Measurements from ENCODE around the gene KAT6B. TPM values are rescaled to one million over a fixed set of nuclear protein-coding genes. Genes with fewer than 3 reads are reported as not detected.
A peak's percentile ranks its signal among the peaks of the same experiment; 100 is the strongest.

KAT6B gene
- total RNA-seq, 8 experiments from 2014 or later: 13.2 to 52.3 (median 20.8) TPM

DNA sequence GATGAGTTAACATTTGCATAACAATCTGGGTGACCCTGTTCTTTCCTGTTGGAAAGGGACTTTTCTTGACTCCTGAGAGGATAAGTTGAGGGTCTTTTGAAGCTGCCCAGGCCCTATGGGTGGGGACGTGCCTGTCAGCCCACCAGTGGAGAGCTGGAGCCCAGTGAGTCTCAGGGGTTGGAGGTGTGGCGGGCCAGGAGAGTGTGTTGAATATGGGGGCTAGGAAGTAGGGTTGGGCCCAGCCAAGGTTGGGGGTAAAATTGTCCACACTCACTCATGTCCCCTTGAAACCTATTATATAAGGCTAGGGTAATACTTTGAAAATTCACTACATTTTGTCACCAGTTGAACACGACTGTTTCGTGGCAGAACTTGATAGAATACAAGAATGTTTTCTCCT lies 17.9 kb upstream of the KAT6B start:
- Histone ChIP-seq H3K4me3 (no peak overlapping the region), H3K4me1 (replicated peaks in 1 of 2) (no peaks in the 10 kb centered on the region), H3K27ac (no peak overlapping the region)
- no peak for ATAC-seq (replicated peaks in 6 of 8)
- WGBS, 10 experiments: 33 to 100% (median 87%) methylated on average over 2 to 4 of the region's 4 CpGs; no CpG with 5 or more reads in 1 of the 10 experiments
- in situ Hi-C loops (cut with MboI; ENCODE audit: low pct_unique_long_range_greater_than_20kb in 2 of 9, low sequenced_read_pairs in 9 of 9, unreplicated experiment in 9 of 9): loop anchor here in 1 of 9 experiments (25.0 kb wide), 1 partner anchor 546 kb away; no protein-coding TSS in a partner anchor

GRCh38 chr10:74810087-74810486 lies 16.3 kb upstream of the KAT6B start:
- ATAC-seq (replicated peaks in 6 of 8): no peak
- 50 to 100% (median 95%) methylated on average over 1 to 2 of the region's 2 CpGs; no CpG with 5 or more reads in 1 of the 10 experiments for WGBS, 10 experiments
- Histone ChIP-seq H3K4me3 (no peak overlapping the region), H3K27ac (no peak overlapping the region), H3K4me1 (replicated peaks in 1 of 2) (no peaks in the 10 kb centered on the region)
- in situ Hi-C loops (cut with MboI; ENCODE audit: low pct_unique_long_range_greater_than_20kb in 2 of 9, low sequenced_read_pairs in 9 of 9, unreplicated experiment in 9 of 9): loop anchor here in 1 of 9 experiments (25.0 kb wide), 1 partner anchor 548 kb away; no protein-coding TSS in a partner anchor

GRCh38 chr10:74813381-74814259 lies 12.8 kb upstream of the KAT6B start:
- in situ Hi-C loops (cut with MboI; ENCODE audit: low pct_unique_long_range_greater_than_20kb in 2 of 9, low sequenced_read_pairs in 9 of 9, unreplicated experiment in 9 of 9): loop anchor here in 1 of 9 experiments (25.0 kb wide), 1 partner anchor 551 kb away; no protein-coding TSS in a partner anchor
- no peak overlapping the region for H3K27ac ChIP-seq
- no peaks in the 10 kb centered on the region for H3K4me1 ChIP-seq (replicated peaks in 1 of 2)
- WGBS, 10 experiments: 31 to 79% (median 53%) methylated on average over 7 to 17 of the region's 53 CpGs; no CpG with 5 or more reads in 5 of the 10 experiments
- ATAC-seq (replicated peaks in 6 of 8): no peak
- no peak overlapping the region for H3K4me3 ChIP-seq

GRCh38 chr10:74814797-74815196 lies 11.6 kb upstream of the KAT6B start:
- no peak for ATAC-seq (replicated peaks in 6 of 8)
- H3K4me1 ChIP-seq (replicated peaks in 1 of 2): no peaks in the 10 kb centered on the region
- no peak overlapping the region for H3K4me3 ChIP-seq
- no peak overlapping the region for H3K27ac ChIP-seq
- in situ Hi-C loops (cut with MboI; ENCODE audit: low pct_unique_long_range_greater_than_20kb in 2 of 9, low sequenced_read_pairs in 9 of 9, unreplicated experiment in 9 of 9): loop anchor here in 1 of 9 experiments (25.0 kb wide), 1 partner anchor 552 kb away; no protein-coding TSS in a partner anchor

DNA sequence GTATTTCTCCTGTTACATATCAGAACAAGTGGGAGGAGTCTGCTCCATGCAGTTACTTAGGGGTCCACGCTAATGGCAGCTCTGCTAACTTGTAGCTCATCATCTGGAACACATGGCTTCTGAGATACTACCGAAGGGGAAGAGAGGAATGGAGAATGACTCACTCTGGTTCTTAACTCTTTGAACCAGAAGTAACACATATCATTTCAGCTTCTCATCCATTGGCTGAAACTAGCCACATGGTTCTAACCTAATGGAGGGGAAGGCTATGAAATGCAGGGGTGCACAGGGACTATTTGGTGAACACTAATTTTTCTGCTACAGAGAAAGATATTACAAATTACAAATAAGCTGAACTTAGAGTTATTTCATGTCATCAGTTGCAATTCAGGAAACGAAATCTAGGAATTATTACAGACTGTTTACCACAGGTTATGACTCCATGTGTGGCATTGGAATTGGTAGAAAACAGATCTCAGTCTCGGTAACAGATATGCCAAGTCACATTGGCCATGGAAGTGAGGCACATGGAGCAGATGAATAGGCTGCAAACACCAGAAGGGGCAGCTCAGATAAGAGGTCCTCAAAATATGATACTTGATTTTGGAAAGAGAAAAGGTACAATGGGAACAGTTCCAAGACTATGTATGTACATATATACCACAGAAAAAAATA lies 9.4 kb upstream of the KAT6B start:
- 27 to 100% (median 81%) methylated on average over 1 to 4 of the region's 4 CpGs for WGBS, 10 experiments
- Histone ChIP-seq H3K4me1 (replicated peaks in 1 of 2) (peaks cover 0 to 1% of the 10 kb centered on the region in 2 donors), H3K27ac (no peak overlapping the region), H3K4me3 (no peak overlapping the region)
- in situ Hi-C loops (cut with MboI; ENCODE audit: low pct_unique_long_range_greater_than_20kb in 2 of 9, low sequenced_read_pairs in 9 of 9, unreplicated experiment in 9 of 9): loop anchor here in 1 of 9 experiments (25.0 kb wide), 1 partner anchor 555 kb away; no protein-coding TSS in a partner anchor
- ATAC-seq (replicated peaks in 6 of 8): no peak

DNA sequence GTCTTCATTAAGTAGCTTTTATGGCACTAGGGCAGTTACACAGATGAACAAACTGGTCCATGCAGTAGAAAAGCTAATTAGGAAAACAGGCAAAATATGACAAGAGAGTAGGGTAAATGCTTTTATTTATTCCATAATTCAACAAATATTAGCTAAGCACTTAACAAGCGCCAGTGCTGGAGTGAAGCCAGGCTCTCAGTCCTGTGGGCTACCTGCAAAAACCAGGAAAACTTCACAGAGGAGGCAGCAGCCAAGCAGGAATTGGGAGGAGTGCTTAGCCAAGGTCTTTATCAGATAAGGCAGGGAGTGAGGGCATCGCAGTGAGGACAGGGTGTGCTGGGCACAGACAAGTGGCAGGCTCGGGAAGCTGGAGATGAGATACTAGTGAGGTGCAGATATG lies 4.9 kb upstream of the KAT6B start:
- WGBS, 10 experiments: 40 to 94% (median 80%) methylated on average over 1 to 3 of the region's 3 CpGs; no CpG with 5 or more reads in 1 of the 10 experiments
- in situ Hi-C loops (cut with MboI; ENCODE audit: low pct_unique_long_range_greater_than_20kb in 2 of 9, low sequenced_read_pairs in 9 of 9, unreplicated experiment in 9 of 9): loop anchor here in 1 of 9 experiments (25.0 kb wide), 1 partner anchor 559 kb away; no protein-coding TSS in a partner anchor
- no peak for ATAC-seq (replicated peaks in 6 of 8)
- Histone ChIP-seq H3K4me3 (no peak overlapping the region), H3K4me1 (replicated peaks in 1 of 2) (peaks cover 9% of the 10 kb centered on the region in 2 donors), H3K27ac (no peak overlapping the region)

GRCh38 chr10:74822101-74822500 lies 4.3 kb upstream of the KAT6B start:
- 40 to 90% (median 60%) methylated on average over 2 of the region's 2 CpGs; no CpG with 5 or more reads in 5 of the 10 experiments for WGBS, 10 experiments
- Histone ChIP-seq H3K4me3 (no peak overlapping the region), H3K4me1 (replicated peaks in 1 of 2) (peaks cover 9% of the 10 kb centered on the region in 2 donors), H3K27ac (no peak overlapping the region)
- ATAC-seq (replicated peaks in 6 of 8): no peak
- in situ Hi-C loops (cut with MboI; ENCODE audit: low pct_unique_long_range_greater_than_20kb in 2 of 9, low sequenced_read_pairs in 9 of 9, unreplicated experiment in 9 of 9): loop anchor here in 1 of 9 experiments (25.0 kb wide), 1 partner anchor 560 kb away; no protein-coding TSS in a partner anchor

DNA sequence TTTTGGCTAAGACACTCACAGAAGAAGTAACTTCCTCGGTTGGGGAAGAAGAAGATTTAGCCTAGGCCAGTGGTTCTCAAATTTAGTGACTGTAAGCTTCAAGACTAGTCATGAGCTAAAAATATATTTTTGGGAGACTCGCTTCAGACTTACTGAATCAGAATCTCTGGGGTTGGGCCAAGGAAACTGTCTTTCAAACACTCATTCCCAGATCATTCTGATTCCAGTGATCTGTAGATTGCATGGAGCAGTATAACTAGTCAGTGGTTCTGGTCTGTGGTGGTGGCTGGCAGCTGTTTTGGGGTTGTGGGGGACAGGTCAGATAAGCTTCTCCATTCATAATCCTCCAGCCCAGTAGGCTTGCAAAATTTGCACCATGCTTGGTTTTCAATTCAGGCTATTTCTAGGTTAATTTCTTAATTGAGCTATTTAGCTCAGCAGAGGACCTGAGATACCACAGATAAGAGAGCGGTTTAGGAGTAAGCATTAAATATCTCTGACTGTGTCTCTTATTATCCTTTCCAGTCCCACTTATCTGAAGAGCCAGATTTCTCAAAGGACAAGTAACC lies 3.8 kb upstream of the KAT6B start:
- WGBS, 10 experiments: 0 to 100% (median 58%) methylated on average over 1 to 3 of the region's 3 CpGs; no CpG with 5 or more reads in 4 of the 10 experiments
- no peak overlapping the region for H3K27ac ChIP-seq
- H3K4me3 ChIP-seq: no peak overlapping the region
- in situ Hi-C loops (cut with MboI; ENCODE audit: low pct_unique_long_range_greater_than_20kb in 2 of 9, low sequenced_read_pairs in 9 of 9, unreplicated experiment in 9 of 9): loop anchor here in 1 of 9 experiments (25.0 kb wide), 1 partner anchor 560 kb away; no protein-coding TSS in a partner anchor
- peaks cover 11% of the 10 kb centered on the region in 2 donors for H3K4me1 ChIP-seq (replicated peaks in 1 of 2)
- ATAC-seq (replicated peaks in 6 of 8): no peak

GRCh38 chr10:74823791-74824183 lies 2.6 kb upstream of the KAT6B start:
- in situ Hi-C loops (cut with MboI; ENCODE audit: low pct_unique_long_range_greater_than_20kb in 2 of 9, low sequenced_read_pairs in 9 of 9, unreplicated experiment in 9 of 9): loop anchor here in 1 of 9 experiments (25.0 kb wide), 1 partner anchor 561 kb away; no protein-coding TSS in a partner anchor
- ATAC-seq (replicated peaks in 6 of 8): no peak
- 10 to 94% (median 55%) methylated on average over 1 to 4 of the region's 4 CpGs for WGBS, 10 experiments
- Histone ChIP-seq H3K4me1 (replicated peaks in 1 of 2) (peaks cover 11 to 12% of the 10 kb centered on the region in 2 donors), H3K27ac (no peak overlapping the region), H3K4me3 (peak overlapping the region in 2 of 5 donors; percentile 62 to 79)

DNA sequence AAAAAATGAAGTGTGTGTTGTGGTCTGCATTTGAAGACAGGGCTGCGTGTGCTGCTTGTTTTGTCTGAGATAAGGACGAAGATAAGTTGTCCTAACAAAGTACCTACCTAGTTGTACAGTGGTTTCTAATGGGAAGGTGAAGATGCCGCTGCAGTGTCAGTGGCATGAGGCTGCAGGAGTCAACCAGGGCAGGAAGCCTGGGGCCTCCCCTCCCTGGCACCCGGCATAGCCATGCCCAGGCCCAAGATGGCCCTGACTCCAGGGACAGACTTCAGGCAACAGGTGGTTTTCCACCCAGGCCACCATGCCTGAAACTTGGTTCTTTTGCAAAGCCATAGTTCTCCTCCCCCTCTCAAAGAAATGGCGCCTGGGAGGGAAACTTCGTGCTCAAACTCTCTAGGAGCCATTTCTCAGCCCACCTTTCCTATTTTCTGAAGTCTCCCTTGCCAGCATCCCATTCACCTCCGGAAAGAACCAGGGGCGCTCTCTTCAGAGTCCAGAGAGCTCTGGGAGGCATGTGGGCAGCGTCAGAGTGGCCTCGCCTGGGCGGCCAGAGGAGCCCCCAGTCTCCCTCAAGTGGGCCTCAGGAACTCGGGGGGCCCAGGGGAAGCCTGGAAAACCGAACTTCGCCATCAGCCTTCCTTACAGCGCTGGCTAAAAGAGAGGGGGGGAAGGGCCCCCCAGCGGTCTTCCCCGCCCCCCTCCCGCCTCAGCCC lies 2.1 kb upstream of the KAT6B start:
- H3K4me1 ChIP-seq (replicated peaks in 1 of 2): peaks cover 11 to 12% of the 10 kb centered on the region in 2 donors
- in situ Hi-C loops (cut with MboI; ENCODE audit: low pct_unique_long_range_greater_than_20kb in 2 of 9, low sequenced_read_pairs in 9 of 9, unreplicated experiment in 9 of 9): loop anchor here in 1 of 9 experiments (25.0 kb wide), 1 partner anchor 562 kb away; no protein-coding TSS in a partner anchor
- 22 to 100% (median 75%) methylated on average over 1 to 8 of the region's 18 CpGs; no CpG with 5 or more reads in 1 of the 10 experiments for WGBS, 10 experiments
- H3K27ac ChIP-seq: peak overlapping the region; percentile 84 to 89
- peak overlapping the region; percentile 62 to 79 (median 72) for H3K4me3 ChIP-seq
- ATAC-seq (replicated peaks in 6 of 8): no peak

- peaks cover 11 to 12% of the 10 kb centered on the region in 2 donors for H3K4me1 ChIP-seq (replicated peaks in 1 of 2)
- H3K27ac ChIP-seq: peak overlapping the region; percentile 84 to 89
- WGBS, 10 experiments: 0 to 3% methylated on average over 5 to 6 of the region's 43 CpGs; no CpG with 5 or more reads in 8 of the 10 experiments
- H3K4me3 ChIP-seq: peak overlapping the region; percentile 62 to 79 (median 72)
- peak in 2 of 8 experiments; percentile 0 for ATAC-seq (replicated peaks in 6 of 8)
- in situ Hi-C loops (cut with MboI; ENCODE audit: low pct_unique_long_range_greater_than_20kb in 2 of 9, low sequenced_read_pairs in 9 of 9, unreplicated experiment in 9 of 9): loop anchor here in 2 of 9 experiments (25.0 kb wide), 1 partner anchor 563 kb away; no protein-coding TSS in a partner anchor
These were observed 1.5 kb upstream of the KAT6B start for GRCh38 chr10:74824900-74825370.
